GM23248 (cell line): ENCODE data around the gene CNPY3.

Experiments used
- EZH2 ChIP-seq: fragments of 200-600 bp; sonication (generic); IDR thresholded peaks from 2 replicates; pipeline ENCODE4 v1.6.1; 2018; ENCODE audit warnings: antibody characterized with exemption, mild to moderate bottlenecking; ENCODE audit not compliant: insufficient read depth, poor library complexity, severe bottlenecking
- EZH2phosphoT487 ChIP-seq: fragments of 200-600 bp; sonication (generic); IDR thresholded peaks from 2 replicates; pipeline ENCODE4 v1.6.1; 2018; ENCODE audit warnings: antibody characterized with exemption, moderate library complexity, mild to moderate bottlenecking, low read depth; ENCODE audit not compliant: insufficient read depth

- TF ChIP-seq EZH2 (no peak), EZH2phosphoT487 (no peak)
Measured at GRCh38 chr6:42981836-42982235, 52.6 kb downstream of the CNPY3 start.
